ENCODE results near the gene CBARP. TPM values are rescaled to one million over a fixed set of nuclear protein-coding genes. Genes with fewer than 3 reads are reported as not detected.

CBARP gene
- total and polyA plus RNA-seq, 2 of the 13 experiments (the other 11 are each of a cell fraction or from before 2014, with no cell fraction given), result 1.2 to 1.4 TPM

- TF ChIP-seq SUZ12 (IDR thresholded peaks at IDR 0.05; ENCODE audit: low read depth, low read length) (no peak), ZNF597 (CRISPR knock-in tag; IDR thresholded peaks at IDR 0.05) (no peak), ZNF567 (CRISPR knock-in tag; IDR thresholded peaks at IDR 0.05; ENCODE audit: borderline replicate concordance) (no peak), MED8 (CRISPR knock-in tag; IDR thresholded peaks at IDR 0.05; ENCODE audit: insufficient replicate concordance) (peak; percentile 94), ZNF460 (CRISPR knock-in tag; IDR thresholded peaks at IDR 0.05; ENCODE audit: borderline replicate concordance) (peak; percentile 9; the same call in 1 of the 2 replicates), ZNF317 (CRISPR knock-in tag; IDR thresholded peaks at IDR 0.05) (no peak; the same call in 1 of the 2 replicates), ZBTB8A (CRISPR knock-in tag; IDR thresholded peaks at IDR 0.05; ENCODE audit: borderline replicate concordance, low read depth) (no peak), TOPORS (CRISPR knock-in tag; IDR thresholded peaks at IDR 0.05) (no peak), TEAD3 (CRISPR knock-in tag; optimal IDR thresholded peaks at IDR 0.05; ENCODE audit: borderline replicate concordance) (peak; percentile 78), NBN (conservative IDR thresholded peaks at IDR 0.05) (no peak), SRSF4 (IDR thresholded peaks at IDR 0.05; ENCODE audit: low read depth, low read length, poor library complexity, severe bottlenecking) (no peak), ZBTB1 (CRISPR knock-in tag; IDR thresholded peaks at IDR 0.05; ENCODE audit: borderline replicate concordance) (no peak), NR2F2 (IDR thresholded peaks at IDR 0.05; ENCODE audit: borderline replicate concordance, low read depth) (peak; percentile 96), RNF2 (conservative IDR thresholded peaks at IDR 0.05; ENCODE audit: low read depth) (no peak), ZNF891 (CRISPR knock-in tag; IDR thresholded peaks at IDR 0.05) (no peak), DNMT3B (CRISPR knock-in tag; conservative IDR thresholded peaks at IDR 0.05) (0 out of 2 replicates have a peak, but pooled peaks have one; percentile 27), ZNF792 (CRISPR knock-in tag; IDR thresholded peaks at IDR 0.05) (no peak), HNRNPK (IDR thresholded peaks at IDR 0.05; ENCODE audit: low read depth, low read length, poor library complexity, severe bottlenecking) (no peak), NR1H2 (CRISPR knock-in tag; IDR thresholded peaks at IDR 0.05; ENCODE audit: borderline replicate concordance, low read depth) (0 out of 2 replicates have a peak, but pooled peaks have one; percentile 66), ZNF670 (CRISPR knock-in tag; IDR thresholded peaks at IDR 0.05; ENCODE audit: borderline replicate concordance) (no peak), ZNF543 (CRISPR knock-in tag; IDR thresholded peaks at IDR 0.05) (peak; percentile 68; the same call in 1 of the 2 replicates)
- TF ChIP-seq, protein P1, sequence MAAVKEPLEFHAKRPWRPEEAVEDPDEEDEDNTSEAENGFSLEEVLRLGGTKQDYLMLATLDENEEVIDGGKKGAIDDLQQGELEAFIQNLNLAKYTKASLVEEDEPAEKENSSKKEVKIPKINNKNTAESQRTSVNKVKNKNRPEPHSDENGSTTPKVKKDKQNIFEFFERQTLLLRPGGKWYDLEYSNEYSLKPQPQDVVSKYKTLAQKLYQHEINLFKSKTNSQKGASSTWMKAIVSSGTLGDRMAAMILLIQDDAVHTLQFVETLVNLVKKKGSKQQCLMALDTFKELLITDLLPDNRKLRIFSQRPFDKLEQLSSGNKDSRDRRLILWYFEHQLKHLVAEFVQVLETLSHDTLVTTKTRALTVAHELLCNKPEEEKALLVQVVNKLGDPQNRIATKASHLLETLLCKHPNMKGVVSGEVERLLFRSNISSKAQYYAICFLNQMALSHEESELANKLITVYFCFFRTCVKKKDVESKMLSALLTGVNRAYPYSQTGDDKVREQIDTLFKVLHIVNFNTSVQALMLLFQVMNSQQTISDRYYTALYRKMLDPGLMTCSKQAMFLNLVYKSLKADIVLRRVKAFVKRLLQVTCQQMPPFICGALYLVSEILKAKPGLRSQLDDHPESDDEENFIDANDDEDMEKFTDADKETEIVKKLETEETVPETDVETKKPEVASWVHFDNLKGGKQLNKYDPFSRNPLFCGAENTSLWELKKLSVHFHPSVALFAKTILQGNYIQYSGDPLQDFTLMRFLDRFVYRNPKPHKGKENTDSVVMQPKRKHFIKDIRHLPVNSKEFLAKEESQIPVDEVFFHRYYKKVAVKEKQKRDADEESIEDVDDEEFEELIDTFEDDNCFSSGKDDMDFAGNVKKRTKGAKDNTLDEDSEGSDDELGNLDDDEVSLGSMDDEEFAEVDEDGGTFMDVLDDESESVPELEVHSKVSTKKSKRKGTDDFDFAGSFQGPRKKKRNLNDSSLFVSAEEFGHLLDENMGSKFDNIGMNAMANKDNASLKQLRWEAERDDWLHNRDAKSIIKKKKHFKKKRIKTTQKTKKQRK (IDR thresholded peaks at IDR 0.05; ENCODE audit: low read length), result no peak
Measured at GRCh38 chr19:1244693-1245451, 7.1 kb upstream of the CBARP start (continued).
